ENCODE measurements around the gene EPHA6.

DNA sequence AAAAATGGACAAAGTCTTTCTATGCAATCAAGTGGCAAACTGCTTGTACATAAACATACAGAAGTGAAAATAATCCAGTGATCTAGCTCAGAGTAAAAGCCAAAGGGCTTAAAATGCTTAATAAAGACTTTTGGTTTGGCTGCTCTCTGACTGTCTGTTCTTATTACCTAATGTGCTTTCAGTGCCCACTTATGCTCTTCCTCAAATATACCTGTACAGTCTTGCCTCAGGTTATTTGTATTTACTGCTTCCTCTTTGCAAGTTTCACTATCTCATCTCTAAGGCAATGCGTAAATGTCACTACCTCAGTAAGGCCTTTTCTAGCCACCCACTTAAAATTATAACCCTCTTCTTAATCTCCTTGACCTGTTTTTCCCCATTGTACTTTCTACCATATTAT lies 171.8 kb downstream of the EPHA6 start:
- TF ChIP-seq CTCF (IDR thresholded peaks at IDR 0.05) (no peak), POLR2A (IDR thresholded peaks at IDR 0.05) (no peak)
